BLaER1 treated with 17β-estradiol and CSF1 and Interleukin-3, amounts not matched to agents 10 nM and 100 nM (cell line): ENCODE measurements around the gene XPR1.
"Not testable (repeated sequence)": the region's sequence is repeated elsewhere in the genome, so short reads cannot be mapped to it uniquely, and the experiment has no call there.

Experiments used
- H3K27ac ChIP-seq, 11 experiments: shearing (Covaris generic); formaldehyde crosslinking; 2 replicates each; pipeline ENCODE4 v1.8.1; 2022
- H3K27me3 ChIP-seq, 11 experiments: shearing (Covaris generic); formaldehyde crosslinking; 2 replicates each; pipeline ENCODE4 v1.8.1; 2022
- H3K36me3 ChIP-seq, 11 experiments: shearing (Covaris generic); formaldehyde crosslinking; 2 replicates each; pipeline ENCODE4 v1.8.1; 2022
- H3K4me1 ChIP-seq, 10 experiments: shearing (Covaris generic); formaldehyde crosslinking; 2 replicates each; pipeline ENCODE4 v1.8.1; 2022
- H3K4me2 ChIP-seq, 11 experiments: shearing (Covaris generic); formaldehyde crosslinking; 2 replicates each; pipeline ENCODE4 v1.8.1; 2022
- H3K4me3 ChIP-seq, 10 experiments: shearing (Covaris generic); formaldehyde crosslinking; 2 replicates each; pipeline ENCODE4 v1.8.1; 2022
- H3K9ac ChIP-seq, 11 experiments: shearing (Covaris generic); formaldehyde crosslinking; 2 replicates each; pipeline ENCODE4 v1.8.1; 2022
- H3K9me3 ChIP-seq, 11 experiments: shearing (Covaris generic); formaldehyde crosslinking; replicated peaks in 1 of 11; 2 replicates each; pipeline ENCODE4 v1.8.1; 2022
- H4K20me1 ChIP-seq, 11 experiments: shearing (Covaris generic); formaldehyde crosslinking; 2 replicates each; pipeline ENCODE4 v1.8.1; 2022
- Cebpa-rat ChIP-seq, 11 experiments: shearing (Covaris generic); IDR thresholded peaks; 2 replicates each; pipeline ENCODE4 v1.8.1; 2022

XPR1 gene

GRCh38 chr1:180811886-180812285 lies 180.1 kb downstream of the XPR1 start:
- H3K27ac ChIP-seq, result no peak overlapping the region
- H3K27me3 ChIP-seq, result no peaks in the 10 kb centered on the region
- no peak overlapping the region for H3K9ac ChIP-seq
- no peak overlapping the region for H3K4me3 ChIP-seq
- H3K9me3 ChIP-seq, result no peaks in the 10 kb centered on the region
- H4K20me1 ChIP-seq, result no peaks in the 10 kb centered on the region
- H3K36me3 ChIP-seq, result peaks cover 0 to 64% (median 35%) of the 10 kb centered on the region in 11 experiments; a peak in 19 of 22 replicates
- no peaks in the 10 kb centered on the region for H3K4me1 ChIP-seq
- no peak for TF ChIP-seq Cebpa-rat (IDR thresholded peaks at IDR 0.05)
- no peak overlapping the region for H3K4me2 ChIP-seq

GRCh38 chr1:180814258-180814657 lies 182.4 kb downstream of the XPR1 start:
- Histone ChIP-seq H4K20me1 (no peaks in the 10 kb centered on the region), H3K36me3 (peaks cover 0 to 44% (median 16%) of the 10 kb centered on the region in 11 experiments; a peak in 14 of 22 replicates), H3K27me3 (no peaks in the 10 kb centered on the region), H3K27ac (no peak overlapping the region), H3K9me3 (no peaks in the 10 kb centered on the region), H3K4me1 (no peaks in the 10 kb centered on the region), H3K4me3 (no peak overlapping the region), H3K4me2 (no peak overlapping the region), H3K9ac (no peak overlapping the region)
- TF ChIP-seq Cebpa-rat (IDR thresholded peaks at IDR 0.05), result no peak

DNA sequence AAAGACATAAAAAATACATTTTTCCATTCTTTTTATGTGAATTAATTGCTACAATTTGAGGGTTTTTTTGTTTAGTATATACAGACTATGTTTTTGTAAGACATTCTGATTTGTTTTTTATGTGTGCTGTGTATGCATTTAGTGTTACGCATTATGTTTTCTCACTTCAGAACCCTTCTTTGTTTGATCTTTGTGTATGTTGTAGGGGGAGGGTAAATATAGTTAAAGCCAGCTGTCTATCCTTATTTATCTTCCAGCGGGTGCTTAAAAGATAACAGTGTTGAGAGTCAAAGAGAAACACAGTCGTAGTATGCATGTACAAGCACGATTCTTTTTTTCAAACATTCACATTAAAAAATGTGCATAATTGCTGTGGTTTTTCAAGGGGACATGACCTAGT lies 183.4 kb downstream of the XPR1 start:
- Histone ChIP-seq H3K9ac (no peak overlapping the region), H3K4me1 (no peaks in the 10 kb centered on the region), H3K4me3 (no peak overlapping the region), H3K27me3 (no peaks in the 10 kb centered on the region), H3K27ac (no peak overlapping the region), H4K20me1 (no peaks in the 10 kb centered on the region), H3K4me2 (no peak overlapping the region), H3K9me3 (peaks cover 0 to 3% (median 1%) of the 10 kb centered on the region in 11 experiments; a peak in 8 of 22 replicates), H3K36me3 (peaks cover 0 to 43% (median 15%) of the 10 kb centered on the region in 11 experiments; a peak in 14 of 22 replicates)
- no peak for TF ChIP-seq Cebpa-rat (IDR thresholded peaks at IDR 0.05)

DNA sequence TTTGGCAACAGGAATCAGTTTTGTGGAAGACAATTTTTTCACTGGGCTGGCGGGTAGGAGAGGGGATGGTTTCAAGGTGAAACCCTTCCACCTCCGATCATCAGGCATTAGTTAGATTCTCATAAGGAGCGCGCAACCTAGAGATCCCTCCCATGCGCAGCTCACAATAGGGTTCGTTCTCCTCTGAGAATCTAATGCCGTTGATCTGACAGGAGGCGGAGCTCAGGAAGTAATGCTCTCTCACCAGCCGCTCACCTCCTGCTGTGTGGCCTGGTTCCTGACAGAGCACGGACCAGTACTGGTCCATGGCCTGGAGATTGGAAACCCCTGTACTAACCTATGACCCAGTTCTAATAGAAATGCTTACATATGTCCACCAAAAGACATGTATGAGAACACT lies 184.3 kb downstream of the XPR1 start:
- Histone ChIP-seq H3K4me2 (no peak overlapping the region), H3K36me3 (peaks cover 0 to 45% (median 15%) of the 10 kb centered on the region in 11 experiments; a peak in 17 of 22 replicates), H3K4me3 (no peak overlapping the region), H3K4me1 (no peaks in the 10 kb centered on the region), H3K9ac (no peak overlapping the region), H4K20me1 (no peaks in the 10 kb centered on the region), H3K27ac (no peak overlapping the region), H3K27me3 (no peaks in the 10 kb centered on the region), H3K9me3 (peaks cover 2 to 13% (median 9%) of the 10 kb centered on the region in 11 experiments; a peak in 17 of 22 replicates)
- no peak for TF ChIP-seq Cebpa-rat (IDR thresholded peaks at IDR 0.05)

DNA sequence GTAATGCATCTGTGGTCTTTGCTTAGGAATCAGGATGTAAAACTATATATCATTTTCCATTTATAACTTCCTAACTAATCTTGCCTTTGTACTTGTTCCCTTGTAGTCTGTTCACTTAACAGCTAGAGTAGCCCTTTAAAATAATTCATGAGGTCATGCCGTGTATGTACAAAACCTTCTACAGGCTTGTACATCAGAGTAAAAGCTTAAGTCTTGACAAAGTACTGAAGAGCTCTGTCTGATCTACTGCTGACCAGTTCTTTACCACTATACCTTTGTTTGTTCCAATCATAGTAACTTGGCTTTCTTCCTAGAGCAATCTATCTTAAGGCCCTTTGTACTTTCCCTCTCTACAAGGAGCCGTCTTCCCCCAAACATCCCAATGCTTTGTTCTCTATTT lies 190.1 kb downstream of the XPR1 start:
- Histone ChIP-seq H4K20me1 (no peaks in the 10 kb centered on the region), H3K27me3 (no peaks in the 10 kb centered on the region), H3K4me3 (no peak overlapping the region), H3K9me3 (peaks cover 6 to 18% (median 14%) of the 10 kb centered on the region in 11 experiments; a peak in 17 of 22 replicates), H3K4me2 (no peak overlapping the region), H3K9ac (no peak overlapping the region), H3K36me3 (peaks cover 0 to 40% (median 9%) of the 10 kb centered on the region in 11 experiments; a peak in 15 of 22 replicates), H3K4me1 (no peaks in the 10 kb centered on the region), H3K27ac (no peak overlapping the region)
- TF ChIP-seq Cebpa-rat (IDR thresholded peaks at IDR 0.05), result no peak

DNA sequence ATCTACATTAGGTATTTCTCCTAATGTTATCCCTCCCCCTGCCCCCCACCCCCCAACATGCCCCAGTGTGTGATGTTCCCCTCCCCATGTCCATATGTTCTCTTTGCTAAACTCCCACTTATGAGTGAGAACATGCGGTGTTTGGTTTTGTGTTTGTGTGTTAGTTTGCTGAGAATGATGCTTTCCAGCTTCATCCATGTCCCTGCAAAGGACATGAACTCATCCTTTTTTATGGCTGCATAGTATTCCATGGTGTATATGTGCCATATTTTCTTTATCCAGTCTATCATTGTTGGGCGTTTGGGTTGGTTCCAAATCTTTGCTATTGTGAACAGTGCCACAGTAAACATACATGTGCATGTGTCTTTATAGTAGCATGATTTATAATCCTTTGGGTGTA lies 199.7 kb downstream of the XPR1 start:
- H3K36me3 ChIP-seq, result peaks cover 21 to 78% (median 37%) of the 10 kb centered on the region in 11 experiments
- H3K27ac ChIP-seq, H3K9ac ChIP-seq, H3K4me1 ChIP-seq, H3K4me3 ChIP-seq, H3K4me2 ChIP-seq, H3K27me3 ChIP-seq, H4K20me1 ChIP-seq: not testable (repeated sequence)
- H3K9me3 ChIP-seq, result peaks cover 22 to 42% (median 29%) of the 10 kb centered on the region in 11 experiments

DNA sequence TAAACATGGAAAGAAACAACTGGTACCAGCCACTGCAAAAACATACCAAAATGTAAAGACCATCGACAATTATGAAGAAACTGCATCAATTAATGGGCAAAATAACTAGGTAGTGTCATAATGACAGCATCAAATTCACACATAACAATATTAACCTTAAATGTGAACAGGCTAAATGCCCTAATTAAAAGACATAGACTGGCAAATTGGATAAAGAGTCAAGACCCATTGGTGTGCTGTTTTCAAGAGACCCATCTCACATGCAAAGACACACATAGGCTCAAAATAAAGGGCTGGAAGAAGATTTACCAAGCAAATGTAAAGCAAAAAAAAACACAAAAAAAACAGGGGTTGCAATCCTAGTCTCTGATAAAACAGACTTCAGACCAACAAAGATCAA lies 201.4 kb downstream of the XPR1 start:
- Histone ChIP-seq H3K36me3 (peaks cover 21 to 80% (median 36%) of the 10 kb centered on the region in 11 experiments), H3K9me3 (peaks cover 22 to 42% (median 29%) of the 10 kb centered on the region in 11 experiments)
- not testable (repeated sequence) for H3K27me3 ChIP-seq, H3K4me1 ChIP-seq, H3K27ac ChIP-seq, H3K4me2 ChIP-seq, H3K4me3 ChIP-seq, H4K20me1 ChIP-seq, H3K9ac ChIP-seq

GRCh38 chr1:180836449-180836848 lies 204.6 kb downstream of the XPR1 start:
- no peaks in the 10 kb centered on the region for H4K20me1 ChIP-seq
- peaks cover 21 to 65% (median 36%) of the 10 kb centered on the region in 11 experiments for H3K36me3 ChIP-seq
- no peak overlapping the region for H3K9ac ChIP-seq
- H3K27me3 ChIP-seq, result no peaks in the 10 kb centered on the region
- H3K4me2 ChIP-seq, result no peak overlapping the region
- no peak overlapping the region for H3K4me3 ChIP-seq
- TF ChIP-seq Cebpa-rat (IDR thresholded peaks at IDR 0.05), result no peak
- peaks cover 22 to 38% (median 29%) of the 10 kb centered on the region in 11 experiments for H3K9me3 ChIP-seq
- H3K27ac ChIP-seq, result no peak overlapping the region
- no peaks in the 10 kb centered on the region for H3K4me1 ChIP-seq

- peaks cover 21 to 62% (median 36%) of the 10 kb centered on the region in 11 experiments for H3K36me3 ChIP-seq
- H3K27ac ChIP-seq, result no peak overlapping the region
- TF ChIP-seq Cebpa-rat (IDR thresholded peaks at IDR 0.05), result no peak
- H3K4me1 ChIP-seq, result no peaks in the 10 kb centered on the region
- H4K20me1 ChIP-seq, result no peaks in the 10 kb centered on the region
- no peak overlapping the region for H3K4me2 ChIP-seq
- H3K27me3 ChIP-seq, result no peaks in the 10 kb centered on the region
- no peak overlapping the region for H3K9ac ChIP-seq
- no peak overlapping the region for H3K4me3 ChIP-seq
- H3K9me3 ChIP-seq, result peaks cover 22 to 32% (median 24%) of the 10 kb centered on the region in 11 experiments
These were observed 205.2 kb downstream of the XPR1 start for GRCh38 chr1:180837020-180837419.

DNA sequence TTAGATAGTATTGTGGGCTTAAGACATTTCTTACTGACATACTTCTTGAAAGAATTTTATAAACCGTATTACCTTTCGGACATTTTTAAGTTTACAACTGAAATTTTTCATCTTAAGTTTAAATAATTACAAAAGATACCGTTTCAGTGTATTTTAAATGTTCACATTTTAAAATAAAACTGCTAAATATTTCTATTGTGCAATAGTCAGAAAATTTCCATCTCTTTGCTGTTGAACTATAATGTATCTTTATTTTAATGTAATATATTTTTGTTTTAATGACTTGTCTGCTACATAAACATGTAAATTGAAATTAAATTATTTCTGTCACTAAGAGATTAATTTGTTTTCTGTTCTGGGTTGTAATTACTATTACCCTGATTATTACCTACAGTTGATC lies 206.7 kb downstream of the XPR1 start:
- Histone ChIP-seq H3K36me3 (peaks cover 7 to 47% (median 25%) of the 10 kb centered on the region in 11 experiments; a peak in 21 of 22 replicates), H3K27me3 (no peaks in the 10 kb centered on the region), H4K20me1 (no peaks in the 10 kb centered on the region), H3K9ac (no peak overlapping the region), H3K4me3 (no peak overlapping the region), H3K4me2 (no peak overlapping the region), H3K27ac (no peak overlapping the region), H3K9me3 (peaks cover 7 to 17% (median 10%) of the 10 kb centered on the region in 11 experiments; a peak in 21 of 22 replicates), H3K4me1 (no peaks in the 10 kb centered on the region)
- TF ChIP-seq Cebpa-rat (IDR thresholded peaks at IDR 0.05), result no peak
